ENCODE data around the gene EXOC4. TPM values are rescaled to one million over a fixed set of nuclear protein-coding genes. Genes with fewer than 3 reads are reported as not detected.

EXOC4 gene
- total RNA-seq, 1 donor from 2014 or later: 41.3 TPM

GRCh38 chr7:133394369-133394768, 141.5 kb downstream of the EXOC4 start:
- TF ChIP-seq CTCF (conservative IDR thresholded peaks at IDR 0.05; ENCODE audit: low read depth, low read length): no peak
- DNase-seq (ENCODE audit: low read depth): no peak
- H3K4me3 ChIP-seq (ENCODE audit: low read depth, low read length): no peak overlapping the region

- no peak for TF ChIP-seq CTCF (conservative IDR thresholded peaks at IDR 0.05; ENCODE audit: low read depth, low read length)
- no peak for DNase-seq (ENCODE audit: low read depth)
- H3K4me3 ChIP-seq (ENCODE audit: low read depth, low read length): no peak overlapping the region
Measured at GRCh38 chr7:133395551-133395950, 142.7 kb downstream of the EXOC4 start.

GRCh38 chr7:133398506-133398905, 145.6 kb downstream of the EXOC4 start:
- no peak for TF ChIP-seq CTCF (conservative IDR thresholded peaks at IDR 0.05; ENCODE audit: low read depth, low read length)
- no peak overlapping the region for H3K4me3 ChIP-seq (ENCODE audit: low read depth, low read length)
- DNase-seq (ENCODE audit: low read depth): no peak

GRCh38 chr7:133401225-133401624, 148.3 kb downstream of the EXOC4 start:
- H3K4me3 ChIP-seq (ENCODE audit: low read depth, low read length): no peak overlapping the region
- TF ChIP-seq CTCF (conservative IDR thresholded peaks at IDR 0.05; ENCODE audit: low read depth, low read length): no peak
- DNase-seq (ENCODE audit: low read depth): no peak

- no peak overlapping the region for H3K4me3 ChIP-seq (ENCODE audit: low read depth, low read length)
- DNase-seq (ENCODE audit: low read depth): no peak
- no peak for TF ChIP-seq CTCF (conservative IDR thresholded peaks at IDR 0.05; ENCODE audit: low read depth, low read length)
Measured at GRCh38 chr7:133408212-133408611, 155.3 kb downstream of the EXOC4 start.

- no peak overlapping the region for H3K4me3 ChIP-seq (ENCODE audit: low read depth, low read length)
- TF ChIP-seq CTCF (conservative IDR thresholded peaks at IDR 0.05; ENCODE audit: low read depth, low read length): no peak
- no peak for DNase-seq (ENCODE audit: low read depth)
Measured at GRCh38 chr7:133409421-133409820, 156.5 kb downstream of the EXOC4 start.

- no peak overlapping the region for H3K4me3 ChIP-seq (ENCODE audit: low read depth, low read length)
- DNase-seq (ENCODE audit: low read depth): no peak
- TF ChIP-seq CTCF (conservative IDR thresholded peaks at IDR 0.05; ENCODE audit: low read depth, low read length): no peak
Measured at GRCh38 chr7:133409966-133410365, 157.1 kb downstream of the EXOC4 start.
